H9 (cell line): Measurements from ENCODE around the gene TBCB. TPM values are rescaled to one million over a fixed set of nuclear protein-coding genes. Genes with fewer than 3 reads are reported as not detected.

ENCODE experiments used
- DNase-seq: peaks from one replicate; pipeline ENCODE4 v3.0.0-alpha.2; 2017
- H2AFZ ChIP-seq: one replicate; pipeline ENCODE4 v1.6.1; 2013; ENCODE audit warnings: mild to moderate bottlenecking, low read length, control low read depth, moderate library complexity
- H2AK5ac ChIP-seq: 2 replicates; pipeline ENCODE4 v1.6.1; 2013; ENCODE audit warnings: low read length, control low read depth, mixed read lengths; ENCODE audit not compliant: insufficient read length
- H2BK120ac ChIP-seq: one replicate; pipeline ENCODE4 v1.6.1; 2013; ENCODE audit warnings: low read depth, mild to moderate bottlenecking, low read length, control low read depth, inconsistent platforms; ENCODE audit not compliant: poor library complexity, severe bottlenecking
- H2BK12ac ChIP-seq: 2 replicates; pipeline ENCODE4 v1.6.1; 2013; ENCODE audit warnings: low read length, control low read depth, mixed read lengths, low read depth; ENCODE audit not compliant: insufficient read length
- H2BK15ac ChIP-seq: 2 replicates; pipeline ENCODE4 v1.6.1; 2013; ENCODE audit warnings: low read depth, low read length, control low read depth
- H2BK20ac ChIP-seq: one replicate; pipeline ENCODE4 v1.6.1; 2013; ENCODE audit warnings: low read depth, mild to moderate bottlenecking, low read length, control low read depth, inconsistent platforms; ENCODE audit not compliant: poor library complexity, severe bottlenecking
- H2BK5ac ChIP-seq: 2 replicates; pipeline ENCODE4 v1.6.1; 2013; ENCODE audit warnings: low read length, control low read depth, mixed read lengths; ENCODE audit not compliant: insufficient read length
- H3K14ac ChIP-seq: 2 replicates; pipeline ENCODE4 v1.6.1; 2013; ENCODE audit warnings: low read length, control low read depth; ENCODE audit not compliant: insufficient read depth
- H3K18ac ChIP-seq: 2 replicates; pipeline ENCODE4 v1.6.1; 2013; ENCODE audit warnings: low read depth, mild to moderate bottlenecking, mixed read lengths, low read length, control low read depth; ENCODE audit not compliant: insufficient read length
- H3K23ac ChIP-seq: 2 replicates; pipeline ENCODE4 v1.6.1; 2013; ENCODE audit warnings: low read length, control low read depth, mixed read lengths, low read depth; ENCODE audit not compliant: insufficient read length
- H3K23me2 ChIP-seq: 2 replicates; pipeline ENCODE4 v1.6.1; 2013; ENCODE audit warnings: low read depth, mild to moderate bottlenecking, mixed read lengths, low read length, control low read depth; ENCODE audit not compliant: insufficient read length, poor library complexity, severe bottlenecking
- H3K27ac ChIP-seq: 2 replicates; pipeline ENCODE4 v1.5.1; 2013; ENCODE audit warnings: low read length, control low read depth, mixed read lengths, low read depth; ENCODE audit not compliant: insufficient read length
- H3K27me3 ChIP-seq: 2 replicates; pipeline ENCODE4 v1.6.1; 2013; ENCODE audit warnings: low read length, control low read depth, inconsistent platforms; ENCODE audit not compliant: insufficient read depth
- H3K4ac ChIP-seq: 2 replicates; pipeline ENCODE4 v1.6.1; 2013; ENCODE audit warnings: low read depth, mild to moderate bottlenecking, control low read depth, inconsistent platforms, low read length, moderate library complexity
- H3K4me1 ChIP-seq: 2 replicates; pipeline ENCODE4 v1.6.1; 2013; ENCODE audit warnings: low read length, control low read depth, inconsistent platforms; ENCODE audit not compliant: insufficient read depth
- H3K4me2 ChIP-seq: 2 replicates; pipeline ENCODE4 v1.6.1; 2013; ENCODE audit warnings: low read length, control low read depth, mixed read lengths; ENCODE audit not compliant: insufficient read length, insufficient read depth
- H3K56ac ChIP-seq: 2 replicates; pipeline ENCODE4 v1.6.1; 2013; ENCODE audit warnings: low read depth, mild to moderate bottlenecking, mixed read lengths, low read length, control low read depth; ENCODE audit not compliant: insufficient read length
- H3K79me1 ChIP-seq: 2 replicates; pipeline ENCODE4 v1.6.1; 2013; ENCODE audit warnings: low read depth, mild to moderate bottlenecking, moderate library complexity, low read length, control low read depth, inconsistent platforms; ENCODE audit not compliant: insufficient read depth, poor library complexity, severe bottlenecking
- H3K79me2 ChIP-seq: 2 replicates; pipeline ENCODE4 v1.6.1; 2013; ENCODE audit warnings: low read length, control low read depth, inconsistent platforms; ENCODE audit not compliant: insufficient read depth
- H3K9ac ChIP-seq: 2 replicates; pipeline ENCODE4 v1.6.1; 2013; ENCODE audit warnings: low read length, control low read depth, mixed read lengths; ENCODE audit not compliant: insufficient read length; ENCODE audit errors: extremely low read depth
- H3K9me3 ChIP-seq: one replicate; pipeline ENCODE4 v1.6.1; 2013; ENCODE audit warnings: low read depth, low read length, inconsistent platforms; ENCODE audit not compliant: control insufficient read depth
- H3T11ph ChIP-seq: one replicate; pipeline ENCODE4 v1.6.1; 2013; ENCODE audit warnings: mild to moderate bottlenecking, low read length, control low read depth, inconsistent platforms
- H4K20me1 ChIP-seq: one replicate; pipeline ENCODE4 v1.6.1; 2013; ENCODE audit not compliant: control insufficient read depth, insufficient read length, insufficient read depth
- H4K5ac ChIP-seq: 2 replicates; pipeline ENCODE4 v1.6.1; 2013; ENCODE audit warnings: low read depth, mild to moderate bottlenecking, mixed read lengths, low read length, control low read depth; ENCODE audit not compliant: insufficient read length
- H4K8ac ChIP-seq: replicated peaks from 2 replicates; pipeline ENCODE4 v1.6.1; 2013; ENCODE audit warnings: low read length, control low read depth, mixed read lengths, low read depth; ENCODE audit not compliant: insufficient read length
- H4K91ac ChIP-seq: 2 replicates; pipeline ENCODE4 v1.6.1; 2013; ENCODE audit warnings: low read depth, mild to moderate bottlenecking, moderate library complexity, mixed read lengths, low read length, control low read depth; ENCODE audit not compliant: insufficient read length
- H3K27ac Mint-ChIP-seq, 3 experiments: 2 replicates in 2 of 3; 3 replicates in 1 of 3; pipeline ENCODE4 v1.8.0; 2020 to 2021; ENCODE audit warnings: mixed read lengths in 3 of 3, mild to moderate bottlenecking in 1 of 3, moderate library complexity in 1 of 3
- H3K27me3 Mint-ChIP-seq: 2 replicates; pipeline ENCODE4 v1.8.0; 2021; ENCODE audit warnings: low read depth, mild to moderate bottlenecking, moderate library complexity, mixed read lengths
- H3K36me3 Mint-ChIP-seq, 3 experiments: 2 replicates in 2 of 3; 3 replicates in 1 of 3; pipeline ENCODE4 v1.8.0; 2020 to 2021; ENCODE audit warnings: low read depth in 3 of 3, mixed read lengths in 3 of 3; ENCODE audit not compliant: insufficient read depth in 1 of 3
- H3K4me1 Mint-ChIP-seq, 2 experiments: 2 replicates each; pipeline ENCODE4 v1.8.0; 2020; ENCODE audit warnings: mixed read lengths in 2 of 2
- H3K4me3 Mint-ChIP-seq, 2 experiments: 2 replicates in 1 of 2; 3 replicates in 1 of 2; pipeline ENCODE4 v1.8.0; 2020 to 2021; ENCODE audit warnings: mild to moderate bottlenecking in 2 of 2, mixed read lengths in 2 of 2, moderate library complexity in 1 of 2
- H3K9me3 Mint-ChIP-seq, 2 experiments: 2 replicates in 1 of 2; 3 replicates in 1 of 2; pipeline ENCODE4 v1.8.0; 2020; ENCODE audit warnings: mild to moderate bottlenecking in 2 of 2, mixed read lengths in 2 of 2, moderate library complexity in 1 of 2
- CTCF ChIP-seq: fragments of 200-600 bp; sonication (generic); conservative IDR thresholded peaks from 3 replicates; pipeline ENCODE4 v1.8.0; 2021; ENCODE audit warnings: antibody characterized with exemption, mild to moderate bottlenecking
- WGBS: extraction: QIAGEN DNeasy Blood & Tissue Kit; methylation state at CpG from one replicate; pipeline ENCODE4 v1.1.7; 2013; ENCODE audit warnings: missing lambda C conversion rate, low lambda C conversion rate, mixed read lengths; ENCODE audit not compliant: insufficient read length; ENCODE audit errors: extremely low coverage; 5-methylcytosine and 5-hydroxymethylcytosine counted together
- total RNA-seq: library from RNA; stranded (reverse); gene quantifications from 2 replicates; pipeline ENCODE4 v1.2.1, GENCODE V29; 2021

The TBCB gene
- total RNA-seq, 1 experiment from 2014 or later = 216 TPM

GRCh38 chr19:36150586-36150985 lies 35.3 kb downstream of the TBCB start:
- Histone ChIP-seq H3K79me1 (no peaks in the 10 kb centered on the region), H3K14ac (no peak overlapping the region), H4K5ac (no peak overlapping the region), H3K4ac (no peak overlapping the region), H2BK5ac (no peak overlapping the region), H2BK120ac (no peak overlapping the region), H3K79me2 (no peaks in the 10 kb centered on the region), H3K9me3 (no peaks in the 10 kb centered on the region), H3K23ac (no peak overlapping the region), H3K56ac (no peak overlapping the region), H2BK20ac (no peak overlapping the region), H3K27me3 (no peaks in the 10 kb centered on the region), H3K4me1 (no peaks in the 10 kb centered on the region), H3K18ac (no peak overlapping the region), H2BK15ac (no peak overlapping the region), H2AFZ (no peak overlapping the region), H3K27ac (no peak overlapping the region), H2BK12ac (no peak overlapping the region), H2AK5ac (no peak overlapping the region), H3K4me2 (no peak overlapping the region), H3K23me2 (no peaks in the 10 kb centered on the region), H4K91ac (no peak overlapping the region), H4K20me1 (no peaks in the 10 kb centered on the region), H3K9ac (no peak overlapping the region), H3T11ph (no peak overlapping the region), H4K8ac (no peak overlapping the region)
- H3K9me3 Mint-ChIP-seq = no peaks in the 10 kb centered on the region
- no peak for TF ChIP-seq CTCF
- peaks cover 46 to 72% (median 63%) of the 10 kb centered on the region in 3 experiments; a peak in 6 of 7 replicates for H3K36me3 Mint-ChIP-seq
- H3K27me3 Mint-ChIP-seq = no peaks in the 10 kb centered on the region; the same call in 1 of the 2 replicates
- peaks cover 6% of the 10 kb centered on the region in 2 experiments for H3K4me1 Mint-ChIP-seq
- peak overlapping the region in 2 of 3 experiments; percentile 46 to 86; a peak in 3 of 7 replicates for H3K27ac Mint-ChIP-seq
- DNase-seq = no peak
- no CpG with 5 or more reads among the region's 5 CpGs for WGBS
- no peak overlapping the region for H3K4me3 Mint-ChIP-seq
